GM12878 (cell line): ENCODE measurements around the gene PTCD1. TPM values are rescaled to one million over a fixed set of nuclear protein-coding genes. Genes with fewer than 3 reads are reported as not detected.

Experiments used
- ATF3 ChIP-seq: IDR thresholded peaks from 2 replicates; pipeline ENCODE4 v1.6.1; 2011; ENCODE audit warnings: low read depth, mild to moderate bottlenecking, low read length, moderate library complexity, borderline replicate concordance; ENCODE audit errors: extremely low read depth
- ETV6 ChIP-seq, 2 experiments: fragments of 450-650 bp in 1 of 2; IDR thresholded peaks in 1 of 2; conservative IDR thresholded peaks in 1 of 2; 2 replicates each; pipeline ENCODE4 v1.6.1; 2014; ENCODE audit warnings: antibody characterized with exemption in 1 of 2, borderline replicate concordance in 1 of 2, low read depth in 1 of 2, mild to moderate bottlenecking in 1 of 2, moderate library complexity in 1 of 2
- NFYA ChIP-seq: IDR thresholded peaks from 2 replicates; pipeline ENCODE4 v1.6.1; 2011; ENCODE audit warnings: low read depth, mild to moderate bottlenecking, low read length, improper control_type of control experiment, borderline replicate concordance
- NFYB ChIP-seq: IDR thresholded peaks from 2 replicates; pipeline ENCODE4 v1.6.1; 2011; ENCODE audit warnings: low read depth, mild to moderate bottlenecking, low read length, improper control_type of control experiment, moderate library complexity; ENCODE audit not compliant: insufficient read depth
- PKNOX1 ChIP-seq: fragments of 450-650 bp; IDR thresholded peaks from 2 replicates; pipeline ENCODE4 v1.6.1; 2016; ENCODE audit warnings: mild to moderate bottlenecking
- RFX5 ChIP-seq: IDR thresholded peaks from 2 replicates; pipeline ENCODE4 v1.6.1; 2011; ENCODE audit warnings: low read depth, low read length, improper control_type of control experiment
- SIX5 ChIP-seq: IDR thresholded peaks from 2 replicates; pipeline ENCODE4 v1.6.1; 2011; ENCODE audit warnings: mild to moderate bottlenecking, low read depth, low read length, moderate library complexity; ENCODE audit not compliant: severe bottlenecking
- SPI1 ChIP-seq: IDR thresholded peaks from 2 replicates; pipeline ENCODE4 v1.6.1; 2011; ENCODE audit warnings: low read depth, mild to moderate bottlenecking, low read length, moderate library complexity, borderline replicate concordance; ENCODE audit not compliant: insufficient read depth
- SREBF1 ChIP-seq: IDR thresholded peaks from 2 replicates; pipeline ENCODE4 v1.6.1; 2012; ENCODE audit warnings: mild to moderate bottlenecking, low read length
- ZBTB40 ChIP-seq: fragments of 450-650 bp; IDR thresholded peaks from 2 replicates; pipeline ENCODE4 v1.6.1; 2016; ENCODE audit warnings: mild to moderate bottlenecking, moderate library complexity, borderline replicate concordance
- ZNF274 ChIP-seq: IDR thresholded peaks from one replicate; pipeline ENCODE4 v1.8.0; 2011; ENCODE audit not compliant: insufficient read length, insufficient read depth
- polyA plus RNA-seq, 11 experiments: library from polyadenylated mRNA; depleted of rRNA in 4 of 11; unstranded in 6 of 11; stranded (reverse) in 5 of 11; fragments of >200 nt; fragmentation: Nextera tagmentation in 4 of 11; fragmentation: Illumina TruSeq in 1 of 11; extraction: Ambion mirVana in 4 of 11; extraction: Trizol in 1 of 11; gene quantifications; 1 replicate in 1 of 11; 2 replicates in 10 of 11; pipeline versions ENCODE4 v1.2.1 to v1.2.3, GENCODE V29; 2011 to 2016; ENCODE audit warnings: inconsistent platforms in 2 of 11, missing spikeins in 2 of 11, low read depth in 1 of 11
- total RNA-seq, 4 experiments: library from RNA; depleted of rRNA in 3 of 4; stranded (reverse); fragments of >200 nt in 3 of 4; fragmentation: Illumina TruSeq in 1 of 4; extraction: Trizol in 1 of 4; gene quantifications; 2 replicates each; pipeline versions ENCODE4 v1.2.1 to v1.2.3, GENCODE V29; 2013 to 2021
- TF ChIP-seq, protein P1 (sequence below): fragments of 450-650 bp; IDR thresholded peaks from 2 replicates; pipeline ENCODE4 v1.6.1; 2017; ENCODE audit warnings: mild to moderate bottlenecking, moderate library complexity

PTCD1 gene
- total and polyA plus RNA-seq, 10 of the 15 experiments (the other 5 are each of a cell fraction or from before 2014, with no cell fraction given): 0.26 to 9.7 (median 5.0) TPM

DNA sequence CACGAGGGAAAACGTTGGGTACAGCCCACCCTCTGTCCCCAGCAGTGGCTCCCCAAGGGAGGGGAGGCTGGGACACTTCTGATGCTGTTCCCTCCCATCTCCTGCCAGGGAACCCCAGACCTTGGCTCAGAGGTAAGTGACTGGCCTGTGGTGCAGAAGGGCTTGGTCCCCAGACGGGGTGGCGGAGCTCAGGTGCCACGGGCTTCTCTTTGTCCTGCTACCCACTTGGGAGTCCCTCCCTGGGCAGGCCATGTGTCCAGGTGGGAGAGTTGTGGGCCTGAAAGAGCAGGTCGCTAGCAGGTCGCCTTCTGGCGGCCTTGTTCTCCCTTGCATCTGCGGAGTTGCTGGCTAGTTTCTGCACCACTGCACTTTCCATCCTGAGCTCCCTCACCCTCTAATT is 17.3 kb upstream of the PTCD1 start (continued):
- TF ChIP-seq, protein P1, sequence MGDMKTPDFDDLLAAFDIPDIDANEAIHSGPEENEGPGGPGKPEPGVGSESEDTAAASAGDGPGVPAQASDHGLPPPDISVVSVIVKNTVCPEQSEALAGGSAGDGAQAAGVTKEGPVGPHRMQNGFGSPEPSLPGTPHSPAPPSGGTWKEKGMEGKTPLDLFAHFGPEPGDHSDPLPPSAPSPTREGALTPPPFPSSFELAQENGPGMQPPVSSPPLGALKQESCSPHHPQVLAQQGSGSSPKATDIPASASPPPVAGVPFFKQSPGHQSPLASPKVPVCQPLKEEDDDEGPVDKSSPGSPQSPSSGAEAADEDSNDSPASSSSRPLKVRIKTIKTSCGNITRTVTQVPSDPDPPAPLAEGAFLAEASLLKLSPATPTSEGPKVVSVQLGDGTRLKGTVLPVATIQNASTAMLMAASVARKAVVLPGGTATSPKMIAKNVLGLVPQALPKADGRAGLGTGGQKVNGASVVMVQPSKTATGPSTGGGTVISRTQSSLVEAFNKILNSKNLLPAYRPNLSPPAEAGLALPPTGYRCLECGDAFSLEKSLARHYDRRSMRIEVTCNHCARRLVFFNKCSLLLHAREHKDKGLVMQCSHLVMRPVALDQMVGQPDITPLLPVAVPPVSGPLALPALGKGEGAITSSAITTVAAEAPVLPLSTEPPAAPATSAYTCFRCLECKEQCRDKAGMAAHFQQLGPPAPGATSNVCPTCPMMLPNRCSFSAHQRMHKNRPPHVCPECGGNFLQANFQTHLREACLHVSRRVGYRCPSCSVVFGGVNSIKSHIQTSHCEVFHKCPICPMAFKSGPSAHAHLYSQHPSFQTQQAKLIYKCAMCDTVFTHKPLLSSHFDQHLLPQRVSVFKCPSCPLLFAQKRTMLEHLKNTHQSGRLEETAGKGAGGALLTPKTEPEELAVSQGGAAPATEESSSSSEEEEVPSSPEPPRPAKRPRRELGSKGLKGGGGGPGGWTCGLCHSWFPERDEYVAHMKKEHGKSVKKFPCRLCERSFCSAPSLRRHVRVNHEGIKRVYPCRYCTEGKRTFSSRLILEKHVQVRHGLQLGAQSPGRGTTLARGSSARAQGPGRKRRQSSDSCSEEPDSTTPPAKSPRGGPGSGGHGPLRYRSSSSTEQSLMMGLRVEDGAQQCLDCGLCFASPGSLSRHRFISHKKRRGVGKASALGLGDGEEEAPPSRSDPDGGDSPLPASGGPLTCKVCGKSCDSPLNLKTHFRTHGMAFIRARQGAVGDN: no peak
- no peak for TF ChIP-seq PKNOX1
- TF ChIP-seq SPI1: no peak
- TF ChIP-seq RFX5: no peak
- TF ChIP-seq ZNF274: no peak
- TF ChIP-seq NFYA: no peak
- TF ChIP-seq NFYB: no peak
- TF ChIP-seq SREBF1: no peak
- no peak for TF ChIP-seq ATF3
- no peak for TF ChIP-seq SIX5
- TF ChIP-seq ETV6 (conservative IDR thresholded peaks at IDR 0.05 in 1 of 2, IDR thresholded peaks at IDR 0.05 in 1 of 2; ENCODE audit: borderline replicate concordance in 1 of 2, low read depth in 1 of 2): no peak
- no peak for TF ChIP-seq ZBTB40
- TF ChIP-seq, all 136 proteins: peak for 0
